H1 (cell line): ENCODE results near the gene FASTKD1.
"Not testable (repeated sequence)": the region's sequence is repeated elsewhere in the genome, so short reads cannot be mapped to it uniquely, and the experiment has no call there.

Source experiments
- CBX8 ChIP-seq: fragments of 300-800, 300-1000 bp; sonication (generic); IDR thresholded peaks from 2 replicates; pipeline ENCODE4 v1.7.1; 2016; ENCODE audit warnings: low read depth, low read length, borderline replicate concordance
- EZH2 ChIP-seq: fragments of 200-600 bp; sonication (generic); IDR thresholded peaks from 2 replicates; pipeline ENCODE4 v1.7.1; 2012; ENCODE audit warnings: low read depth, mild to moderate bottlenecking, moderate library complexity, low read length, inconsistent platforms; ENCODE audit not compliant: severe bottlenecking
- GABPA ChIP-seq: IDR thresholded peaks from 2 replicates; pipeline ENCODE4 v1.6.1; 2011; ENCODE audit warnings: mild to moderate bottlenecking, low read length, moderate library complexity, borderline replicate concordance; ENCODE audit not compliant: insufficient read depth
- NRF1 ChIP-seq: IDR thresholded peaks from 2 replicates; pipeline ENCODE4 v1.6.1; 2011; ENCODE audit warnings: mild to moderate bottlenecking, low read depth, low read length, improper control_type of control experiment
- POLR2A ChIP-seq, 2 experiments: IDR thresholded peaks; 1 replicate in 1 of 2; 2 replicates in 1 of 2; pipeline ENCODE4 v1.6.1; 2011; ENCODE audit warnings: low read depth in 2 of 2, low read length in 2 of 2, mild to moderate bottlenecking in 2 of 2; ENCODE audit errors: control extremely low read depth in 1 of 2
- SIN3A ChIP-seq, 2 experiments: IDR thresholded peaks in 1 of 2; conservative IDR thresholded peaks in 1 of 2; 2 replicates each; pipeline ENCODE4 v1.6.1; 2011 to 2012; ENCODE audit warnings: low read length in 2 of 2, improper control_type of control experiment in 1 of 2, low read depth in 1 of 2, mild to moderate bottlenecking in 1 of 2
- TF ChIP-seq, protein P1 (sequence below): IDR thresholded peaks from 2 replicates; pipeline ENCODE4 v1.6.1; 2012; ENCODE audit warnings: low read length, inconsistent platforms
- TF ChIP-seq, protein P2 (sequence below), 3 experiments: IDR thresholded peaks; 1 replicate in 2 of 3; 2 replicates in 1 of 3; pipeline versions ENCODE4 v1.5.1 to v1.6.1; 2011; ENCODE audit warnings: low read length in 3 of 3, mild to moderate bottlenecking in 3 of 3, inconsistent platforms in 2 of 3, low read depth in 1 of 3, moderate library complexity in 1 of 3; ENCODE audit not compliant: insufficient read depth in 1 of 3; ENCODE audit errors: control extremely low read depth in 1 of 3

DNA sequence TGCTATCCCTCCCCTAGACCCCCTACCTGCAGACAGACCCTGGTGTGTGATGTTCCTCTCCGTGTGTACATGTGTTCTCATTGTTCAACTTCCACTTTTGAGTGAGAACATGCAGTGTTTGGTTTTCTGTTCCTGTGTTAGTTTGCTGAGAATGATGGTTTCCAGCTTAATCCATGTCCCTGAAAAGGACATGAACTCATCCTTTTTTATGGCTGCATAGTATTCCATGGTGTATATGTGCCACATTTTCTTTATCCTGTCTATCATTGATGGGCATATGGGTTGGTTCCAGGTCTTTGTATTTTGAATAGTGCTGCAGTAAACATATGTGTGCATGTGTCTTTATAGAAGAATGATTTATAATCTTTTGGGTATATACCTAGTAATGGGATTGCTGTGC lies 42.3 kb upstream of the FASTKD1 start:
- TF ChIP-seq, protein P1, sequence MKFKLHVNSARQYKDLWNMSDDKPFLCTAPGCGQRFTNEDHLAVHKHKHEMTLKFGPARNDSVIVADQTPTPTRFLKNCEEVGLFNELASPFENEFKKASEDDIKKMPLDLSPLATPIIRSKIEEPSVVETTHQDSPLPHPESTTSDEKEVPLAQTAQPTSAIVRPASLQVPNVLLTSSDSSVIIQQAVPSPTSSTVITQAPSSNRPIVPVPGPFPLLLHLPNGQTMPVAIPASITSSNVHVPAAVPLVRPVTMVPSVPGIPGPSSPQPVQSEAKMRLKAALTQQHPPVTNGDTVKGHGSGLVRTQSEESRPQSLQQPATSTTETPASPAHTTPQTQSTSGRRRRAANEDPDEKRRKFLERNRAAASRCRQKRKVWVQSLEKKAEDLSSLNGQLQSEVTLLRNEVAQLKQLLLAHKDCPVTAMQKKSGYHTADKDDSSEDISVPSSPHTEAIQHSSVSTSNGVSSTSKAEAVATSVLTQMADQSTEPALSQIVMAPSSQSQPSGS, result not testable (repeated sequence)
- not testable (repeated sequence) for TF ChIP-seq SIN3A (conservative IDR thresholded peaks at IDR 0.05 in 1 of 2, IDR thresholded peaks at IDR 0.05 in 1 of 2; ENCODE audit: low read depth in 1 of 2, low read length in 2 of 2); POLR2A (IDR thresholded peaks at IDR 0.05; ENCODE audit: control extremely low read depth in 1 of 2, low read depth in 2 of 2, low read length in 2 of 2); CBX8; EZH2; NRF1; GABPA
- TF ChIP-seq, protein P2, sequence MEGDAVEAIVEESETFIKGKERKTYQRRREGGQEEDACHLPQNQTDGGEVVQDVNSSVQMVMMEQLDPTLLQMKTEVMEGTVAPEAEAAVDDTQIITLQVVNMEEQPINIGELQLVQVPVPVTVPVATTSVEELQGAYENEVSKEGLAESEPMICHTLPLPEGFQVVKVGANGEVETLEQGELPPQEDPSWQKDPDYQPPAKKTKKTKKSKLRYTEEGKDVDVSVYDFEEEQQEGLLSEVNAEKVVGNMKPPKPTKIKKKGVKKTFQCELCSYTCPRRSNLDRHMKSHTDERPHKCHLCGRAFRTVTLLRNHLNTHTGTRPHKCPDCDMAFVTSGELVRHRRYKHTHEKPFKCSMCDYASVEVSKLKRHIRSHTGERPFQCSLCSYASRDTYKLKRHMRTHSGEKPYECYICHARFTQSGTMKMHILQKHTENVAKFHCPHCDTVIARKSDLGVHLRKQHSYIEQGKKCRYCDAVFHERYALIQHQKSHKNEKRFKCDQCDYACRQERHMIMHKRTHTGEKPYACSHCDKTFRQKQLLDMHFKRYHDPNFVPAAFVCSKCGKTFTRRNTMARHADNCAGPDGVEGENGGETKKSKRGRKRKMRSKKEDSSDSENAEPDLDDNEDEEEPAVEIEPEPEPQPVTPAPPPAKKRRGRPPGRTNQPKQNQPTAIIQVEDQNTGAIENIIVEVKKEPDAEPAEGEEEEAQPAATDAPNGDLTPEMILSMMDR (IDR thresholded peaks at IDR 0.05; ENCODE audit: control extremely low read depth in 1 of 3, insufficient read depth in 1 of 3, low read depth in 1 of 3, low read length in 3 of 3), result not testable (repeated sequence)
